Skeletal muscle satellite cell (primary cell): ENCODE data around the gene PPP1R16B.

Experiments
- H3K27me3 ChIP-seq: 2 replicates; pipeline ENCODE4 v1.7.0; 2013; ENCODE audit warnings: low read length; ENCODE audit not compliant: control insufficient read depth, insufficient read depth
- H3K36me3 ChIP-seq: 2 replicates; pipeline ENCODE4 v1.7.0; 2013; ENCODE audit warnings: mild to moderate bottlenecking, control low read depth, low read length; ENCODE audit not compliant: insufficient read depth
- H3K4me1 ChIP-seq: 2 replicates; pipeline ENCODE4 v1.7.0; 2013; ENCODE audit warnings: low read length; ENCODE audit not compliant: control insufficient read depth, insufficient read depth
- H3K4me2 ChIP-seq: 2 replicates; pipeline ENCODE4 v1.7.0; 2013; ENCODE audit warnings: mild to moderate bottlenecking, low read length
- H3K4me3 ChIP-seq: 2 replicates; pipeline ENCODE4 v1.7.0; 2013; ENCODE audit warnings: low read length
- H3K9ac ChIP-seq: 2 replicates; pipeline ENCODE4 v1.7.0; 2013; ENCODE audit warnings: mild to moderate bottlenecking, low read depth, low read length, moderate library complexity
- H3K9me3 ChIP-seq: replicated peaks from 2 replicates; pipeline ENCODE4 v1.7.0; 2013; ENCODE audit warnings: mild to moderate bottlenecking, control low read depth, low read length

PPP1R16B gene

DNA sequence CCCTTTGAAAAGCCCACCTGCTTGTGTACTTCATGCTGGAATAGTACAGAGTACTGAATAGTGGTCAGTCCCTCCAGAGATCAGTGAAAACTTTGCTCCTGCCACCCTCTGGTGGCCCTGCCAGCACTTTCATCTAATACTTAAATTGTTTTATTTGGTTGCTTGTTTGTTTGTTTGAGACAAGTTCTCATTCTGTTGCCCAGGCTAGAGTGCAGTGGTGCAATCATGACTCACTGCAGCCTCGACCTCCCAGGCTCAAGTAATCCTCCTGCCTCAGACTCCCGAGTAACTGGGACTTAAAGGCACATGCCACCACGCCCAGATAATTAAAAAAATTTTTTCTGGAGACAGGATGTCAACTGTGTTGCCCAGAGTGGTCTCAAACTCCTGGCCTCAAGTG, 129.8 kb downstream of the PPP1R16B start:
- Histone ChIP-seq H3K36me3 (no peaks in the 10 kb centered on the region), H3K9me3 (no peaks in the 10 kb centered on the region), H3K4me3 (no peak overlapping the region), H3K4me1 (peaks cover 18% of the 10 kb centered on the region), H3K9ac (no peak overlapping the region), H3K27me3 (no peaks in the 10 kb centered on the region), H3K4me2 (no peak overlapping the region)

DNA sequence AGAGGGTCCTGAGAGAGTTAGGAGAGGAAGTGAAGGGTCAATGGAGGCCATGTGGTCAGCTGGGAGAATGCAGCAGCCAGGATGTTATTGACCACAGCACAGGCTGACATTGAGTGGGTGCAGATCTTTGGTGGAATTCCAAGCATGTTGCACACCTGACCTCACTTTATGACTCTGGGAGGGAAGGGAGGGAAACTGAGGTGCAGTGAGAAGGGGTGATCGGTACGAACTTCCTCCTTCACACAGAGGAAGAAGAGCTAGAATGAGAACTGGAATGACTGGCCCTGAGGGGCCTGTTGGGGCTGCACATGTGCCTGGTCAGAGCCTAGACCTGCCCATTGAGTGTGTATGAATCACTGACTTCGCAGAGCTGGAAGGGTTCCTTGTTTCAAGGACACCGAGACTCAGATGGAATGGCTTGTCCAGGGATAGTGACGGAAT, 130.5 kb downstream of the PPP1R16B start:
- Histone ChIP-seq H3K4me1 (peaks cover 18% of the 10 kb centered on the region), H3K36me3 (no peaks in the 10 kb centered on the region), H3K4me2 (peak overlapping the region; percentile 5), H3K9ac (no peak overlapping the region), H3K9me3 (no peaks in the 10 kb centered on the region), H3K27me3 (no peaks in the 10 kb centered on the region), H3K4me3 (no peak overlapping the region)

DNA sequence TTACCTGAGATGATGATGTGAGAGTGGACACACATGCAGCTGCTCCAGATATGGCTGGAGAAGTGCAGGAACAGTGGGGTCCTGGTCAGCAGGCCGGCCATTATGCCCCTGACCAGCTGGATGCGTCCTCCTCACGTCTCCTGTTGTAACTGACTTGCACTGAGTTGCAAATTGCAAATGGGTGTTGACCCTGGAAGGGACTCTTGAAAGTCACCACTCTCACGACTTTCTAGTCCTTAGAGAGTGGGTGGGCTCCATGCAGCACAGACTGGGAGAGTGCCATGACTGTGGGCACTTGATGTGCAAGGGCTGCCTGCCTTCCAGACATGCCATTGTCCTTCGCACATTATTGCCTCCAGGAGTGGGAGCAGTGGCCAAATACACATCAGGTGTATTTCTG, 131.5 kb downstream of the PPP1R16B start:
- Histone ChIP-seq H3K4me2 (no peak overlapping the region), H3K36me3 (peaks cover 2% of the 10 kb centered on the region), H3K4me3 (no peak overlapping the region), H3K9ac (no peak overlapping the region), H3K4me1 (peaks cover 18% of the 10 kb centered on the region), H3K27me3 (no peaks in the 10 kb centered on the region), H3K9me3 (no peaks in the 10 kb centered on the region)

DNA sequence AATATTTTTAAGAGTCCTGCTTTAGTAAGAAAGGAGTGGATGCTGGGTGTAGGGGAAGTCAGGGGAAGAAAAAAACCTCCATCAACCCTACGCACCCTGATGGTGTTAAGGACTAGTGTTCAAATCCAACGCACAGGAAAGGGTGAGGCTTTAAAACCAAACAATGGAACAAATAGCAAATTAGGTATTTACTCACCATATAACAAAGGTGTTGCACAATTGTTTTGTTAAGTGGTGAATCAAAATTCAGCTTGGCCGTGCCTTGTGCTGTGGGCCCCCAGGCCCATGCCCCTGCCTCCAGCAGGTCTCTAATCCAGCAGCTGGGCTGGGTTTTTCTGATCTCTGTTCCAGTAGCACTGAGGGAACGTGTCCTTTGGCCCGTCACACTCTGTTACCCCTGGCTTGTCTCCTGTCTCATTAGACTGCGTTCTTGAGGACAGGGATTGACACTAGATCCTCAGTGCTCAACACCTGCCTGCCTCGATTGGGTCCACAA, 132.5 kb downstream of the PPP1R16B start:
- no peaks in the 10 kb centered on the region for H3K9me3 ChIP-seq
- peaks cover 6% of the 10 kb centered on the region for H3K36me3 ChIP-seq
- H3K4me2 ChIP-seq: no peak overlapping the region
- no peak overlapping the region for H3K4me3 ChIP-seq
- peaks cover 11% of the 10 kb centered on the region for H3K4me1 ChIP-seq
- no peaks in the 10 kb centered on the region for H3K27me3 ChIP-seq
- H3K9ac ChIP-seq: no peak overlapping the region

DNA sequence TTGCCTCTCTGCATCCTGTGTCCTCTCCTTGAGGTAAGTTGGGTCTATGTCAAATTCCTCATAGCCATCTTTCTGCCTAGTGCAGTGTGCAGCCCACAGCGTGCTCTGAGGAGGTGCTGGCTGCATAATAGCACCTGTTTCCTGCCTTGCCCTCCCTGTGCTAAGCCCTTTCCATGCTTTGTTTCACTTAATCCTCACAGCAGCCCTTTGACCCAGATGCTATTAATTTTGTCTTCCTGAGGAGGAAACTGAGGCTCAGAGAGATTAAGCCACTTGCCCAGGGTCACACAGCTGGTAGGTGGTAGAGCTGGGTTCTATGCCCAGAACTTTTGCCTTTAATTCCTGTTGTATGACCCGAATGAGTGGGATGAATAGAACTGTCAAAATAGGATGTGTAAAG, 134.2 kb downstream of the PPP1R16B start:
- Histone ChIP-seq H3K36me3 (peaks cover 6% of the 10 kb centered on the region), H3K4me1 (peaks cover 9% of the 10 kb centered on the region), H3K9me3 (no peaks in the 10 kb centered on the region), H3K9ac (no peak overlapping the region), H3K4me2 (no peak overlapping the region), H3K4me3 (no peak overlapping the region), H3K27me3 (no peaks in the 10 kb centered on the region)

DNA sequence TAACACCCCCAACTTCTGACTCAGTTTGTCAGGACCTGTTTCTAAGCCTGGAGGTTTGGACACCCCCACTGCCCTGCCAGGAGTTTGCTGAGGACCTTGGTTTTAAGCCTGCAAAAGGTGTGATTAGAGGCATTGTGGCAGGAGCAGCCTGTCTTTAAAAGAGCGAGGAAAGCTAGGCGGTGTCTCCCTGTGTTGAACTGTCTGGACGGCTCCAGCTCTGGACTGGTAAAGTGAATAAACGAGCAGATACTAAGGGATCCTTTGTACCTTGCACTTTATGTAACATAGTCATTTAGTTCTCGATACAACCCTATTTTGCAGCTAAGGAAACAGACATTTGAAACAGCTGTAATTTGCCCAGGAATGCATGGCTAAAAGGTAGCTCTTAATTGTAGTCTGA, 135.1 kb downstream of the PPP1R16B start:
- Histone ChIP-seq H3K4me3 (no peak overlapping the region), H3K36me3 (peaks cover 6% of the 10 kb centered on the region), H3K4me1 (peaks cover 6% of the 10 kb centered on the region), H3K27me3 (no peaks in the 10 kb centered on the region), H3K9ac (no peak overlapping the region), H3K9me3 (no peaks in the 10 kb centered on the region), H3K4me2 (no peak overlapping the region)

DNA sequence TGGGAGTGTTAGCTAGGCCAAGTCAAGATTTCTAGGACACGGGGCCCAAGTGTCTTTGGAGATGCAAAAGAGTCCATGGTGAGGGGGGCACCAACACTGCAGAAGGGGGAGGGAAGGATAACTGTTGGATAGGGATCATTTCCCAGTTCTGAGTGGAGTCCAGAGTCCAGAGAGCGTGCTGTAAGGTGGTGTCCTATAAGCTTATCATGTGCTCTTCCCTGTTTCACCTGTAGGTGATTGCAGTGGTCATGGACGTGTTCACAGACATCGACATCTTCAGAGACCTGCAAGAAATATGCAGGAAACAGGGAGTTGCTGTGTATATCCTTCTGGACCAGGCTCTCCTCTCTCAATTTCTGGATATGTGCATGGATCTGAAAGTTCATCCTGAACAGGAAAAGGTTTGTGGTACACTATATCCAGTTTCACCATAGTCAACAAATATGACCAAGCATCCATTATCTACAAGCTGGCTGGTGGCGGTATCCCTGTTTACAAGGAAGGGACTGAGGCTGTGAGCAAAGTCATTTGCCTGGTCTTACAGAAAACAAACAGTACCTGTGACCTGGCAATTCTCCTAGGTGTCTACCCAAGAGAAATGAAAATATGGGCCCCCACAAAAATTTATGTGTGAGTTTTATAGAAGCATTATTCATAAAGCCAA, 136.4 kb downstream of the PPP1R16B start:
- H3K27me3 ChIP-seq: no peaks in the 10 kb centered on the region
- H3K4me3 ChIP-seq: no peak overlapping the region
- H3K9ac ChIP-seq: no peak overlapping the region
- peaks cover 6% of the 10 kb centered on the region for H3K36me3 ChIP-seq
- H3K9me3 ChIP-seq: no peaks in the 10 kb centered on the region
- no peak overlapping the region for H3K4me2 ChIP-seq
- no peaks in the 10 kb centered on the region for H3K4me1 ChIP-seq

DNA sequence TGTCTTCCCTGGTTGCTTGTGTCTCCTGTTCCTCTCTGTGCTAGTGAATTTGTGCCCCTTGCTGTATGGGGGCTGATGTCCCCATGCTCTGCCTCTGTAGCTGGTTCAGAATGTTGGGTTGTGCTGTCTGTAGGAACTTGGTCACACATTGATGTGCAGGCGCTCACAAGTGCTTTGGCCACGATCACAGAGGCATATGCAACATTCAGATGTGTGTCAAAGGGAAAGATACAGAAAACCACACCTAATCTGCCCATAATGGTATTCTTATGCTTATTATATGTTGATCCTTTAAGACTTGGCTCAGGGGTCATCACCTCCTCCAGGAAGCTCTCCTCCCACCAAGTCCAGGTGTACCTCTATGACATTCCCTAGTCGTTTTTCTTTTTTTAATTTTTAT, 139.5 kb downstream of the PPP1R16B start:
- Histone ChIP-seq H3K4me1 (no peaks in the 10 kb centered on the region), H3K36me3 (peaks cover 14% of the 10 kb centered on the region)

DNA sequence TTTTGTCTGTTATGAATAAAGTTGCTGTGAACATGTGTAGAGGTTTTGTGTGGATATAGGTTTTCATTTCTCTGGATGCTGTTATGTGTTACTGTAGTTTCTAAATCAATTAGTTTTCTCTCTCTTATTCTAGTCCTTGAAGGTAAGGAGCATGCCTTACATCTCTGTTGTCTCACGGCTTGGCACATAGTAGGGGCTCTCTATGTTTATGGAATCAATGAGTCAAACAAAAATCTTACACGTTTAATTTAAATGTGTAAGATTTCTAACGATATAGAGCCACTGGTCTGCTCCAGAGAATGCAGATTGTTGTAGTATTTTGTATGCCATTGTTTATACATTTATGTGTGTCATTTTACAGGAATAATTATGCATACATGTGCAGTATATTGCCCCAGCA, 141.3 kb downstream of the PPP1R16B start:
- Histone ChIP-seq H3K9me3 (no peaks in the 10 kb centered on the region), H3K4me3 (no peak overlapping the region), H3K36me3 (peaks cover 22% of the 10 kb centered on the region), H3K9ac (no peak overlapping the region), H3K4me2 (no peak overlapping the region), H3K4me1 (no peaks in the 10 kb centered on the region), H3K27me3 (no peaks in the 10 kb centered on the region)

More for the DNA sequence above, 139.5 kb downstream of the PPP1R16B start:
- no peak overlapping the region for H3K9ac ChIP-seq
- no peaks in the 10 kb centered on the region for H3K9me3 ChIP-seq
- no peaks in the 10 kb centered on the region for H3K27me3 ChIP-seq
- H3K4me3 ChIP-seq: no peak overlapping the region
- H3K4me2 ChIP-seq: no peak overlapping the region

DNA sequence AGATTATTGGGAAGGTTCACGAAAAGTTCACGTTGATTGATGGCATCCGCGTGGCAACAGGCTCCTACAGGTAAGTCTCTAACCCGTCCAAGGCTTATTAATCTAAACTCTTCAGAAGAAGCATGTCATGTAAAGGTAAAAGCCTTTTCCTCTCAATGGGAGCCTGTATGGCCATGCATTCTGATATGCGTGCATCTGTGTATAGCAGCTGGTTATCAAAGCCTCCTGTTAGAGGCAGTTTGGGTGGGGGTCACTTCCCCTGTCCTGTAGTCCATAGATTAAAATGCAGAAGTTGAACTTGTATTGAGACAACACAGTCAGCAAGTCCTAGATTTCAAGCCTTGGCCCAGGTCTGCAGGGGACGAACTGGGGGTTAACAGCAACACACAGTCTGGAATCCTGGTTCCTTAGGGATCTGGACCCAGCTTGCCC, 142.4 kb downstream of the PPP1R16B start:
- H3K9me3 ChIP-seq: no peaks in the 10 kb centered on the region
- no peak overlapping the region for H3K4me3 ChIP-seq
- peaks cover 25% of the 10 kb centered on the region for H3K36me3 ChIP-seq
- H3K4me1 ChIP-seq: no peaks in the 10 kb centered on the region
- H3K9ac ChIP-seq: no peak overlapping the region
- H3K27me3 ChIP-seq: no peaks in the 10 kb centered on the region
- no peak overlapping the region for H3K4me2 ChIP-seq

DNA sequence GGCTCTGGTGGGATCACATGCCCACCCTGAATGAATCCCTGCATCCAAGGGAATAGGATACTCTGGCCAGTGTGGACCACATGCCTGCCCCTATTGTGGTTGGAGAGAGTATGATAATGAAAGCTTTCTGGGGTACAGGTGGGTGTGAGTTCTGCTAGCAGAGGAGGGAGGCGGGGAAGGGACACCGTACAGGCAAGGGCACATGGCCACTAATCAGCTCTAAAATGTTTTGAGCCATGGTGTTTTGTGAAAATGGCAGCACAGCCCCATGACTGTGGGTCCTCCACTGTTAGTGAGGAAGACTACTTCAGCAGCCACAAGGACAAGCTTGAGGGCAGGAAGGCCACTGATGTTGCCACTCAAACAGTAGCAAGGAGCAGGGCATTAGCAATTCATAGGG, 144.8 kb downstream of the PPP1R16B start:
- Histone ChIP-seq H3K4me2 (no peak overlapping the region), H3K27me3 (no peaks in the 10 kb centered on the region), H3K4me1 (no peaks in the 10 kb centered on the region), H3K4me3 (no peak overlapping the region), H3K36me3 (peaks cover 25% of the 10 kb centered on the region), H3K9me3 (no peaks in the 10 kb centered on the region), H3K9ac (no peak overlapping the region)

DNA sequence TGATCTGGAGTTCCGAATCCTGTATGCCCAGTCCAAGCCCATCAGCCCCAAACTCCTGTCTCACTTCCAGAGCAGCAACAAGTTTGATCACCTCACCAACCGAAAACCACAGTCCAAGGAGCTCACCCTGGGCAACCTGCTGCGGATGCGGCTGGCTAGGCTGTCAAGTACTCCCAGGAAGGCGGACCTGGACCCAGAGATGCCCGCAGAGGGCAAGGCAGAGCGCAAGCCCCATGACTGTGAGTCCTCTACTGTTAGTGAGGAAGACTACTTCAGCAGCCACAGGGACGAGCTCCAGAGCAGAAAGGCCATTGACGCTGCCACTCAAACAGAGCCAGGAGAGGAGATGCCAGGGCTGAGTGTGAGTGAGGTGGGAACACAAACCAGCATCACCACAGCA, 146.1 kb downstream of the PPP1R16B start:
- Histone ChIP-seq H3K36me3 (peaks cover 25% of the 10 kb centered on the region), H3K9ac (no peak overlapping the region)

More for the DNA sequence above, 146.1 kb downstream of the PPP1R16B start:
- Histone ChIP-seq H3K27me3 (no peaks in the 10 kb centered on the region), H3K4me2 (no peak overlapping the region), H3K4me1 (no peaks in the 10 kb centered on the region), H3K9me3 (no peaks in the 10 kb centered on the region), H3K4me3 (no peak overlapping the region)
